Head of caudate nucleus (tissue), 42 donors: ENCODE measurements around the gene CRY2.
A peak's percentile ranks its signal among the peaks of the same experiment; 100 is the strongest.
"Not testable (repeated sequence)": the region's sequence is repeated elsewhere in the genome, so short reads cannot be mapped to it uniquely, and the experiment has no call there.

Source experiments
- DNase-seq, 42 donors: peaks; one replicate each; pipeline versions ENCODE4 v3.0.0 to v3.0.0-alpha.2; 2020 to 2021; ENCODE audit warnings: mixed read lengths in 7 of 42
- intact Hi-C: fragments of 100-400 bp; cut with DNase I; formaldehyde crosslinking; loops from one replicate; pipeline ENCODE4 v1.15.0; 2022

The CRY2 gene

GRCh38 chr11:45839204-45839603, 8.1 kb upstream of the CRY2 start:
- peak in 2 of 42 donors; percentile 6 to 26 for DNase-seq
- intact Hi-C loops, result no loop called here

DNA sequence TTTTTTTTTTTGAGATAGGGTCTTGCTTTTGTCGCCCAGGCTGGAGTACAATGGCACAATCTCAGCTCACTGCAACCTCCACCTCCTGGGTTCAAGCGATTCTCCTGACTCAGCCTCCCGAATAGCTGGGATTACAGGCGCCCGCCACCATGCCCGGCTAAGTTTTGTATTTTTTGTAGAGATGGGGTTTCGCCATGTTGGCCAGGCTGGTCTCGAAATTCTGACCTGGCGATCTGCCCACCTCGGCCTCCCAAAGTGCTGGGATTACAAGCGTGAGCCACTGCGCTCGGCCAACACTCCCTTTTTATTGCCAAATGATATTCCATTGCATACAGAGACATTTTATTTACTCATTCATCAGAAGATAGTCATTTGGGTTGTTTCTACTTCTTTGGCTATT, 7.0 kb upstream of the CRY2 start:
- intact Hi-C loops, result not testable (repeated sequence)
- peak in 1 of 42 donors; percentile 18 for DNase-seq

DNA sequence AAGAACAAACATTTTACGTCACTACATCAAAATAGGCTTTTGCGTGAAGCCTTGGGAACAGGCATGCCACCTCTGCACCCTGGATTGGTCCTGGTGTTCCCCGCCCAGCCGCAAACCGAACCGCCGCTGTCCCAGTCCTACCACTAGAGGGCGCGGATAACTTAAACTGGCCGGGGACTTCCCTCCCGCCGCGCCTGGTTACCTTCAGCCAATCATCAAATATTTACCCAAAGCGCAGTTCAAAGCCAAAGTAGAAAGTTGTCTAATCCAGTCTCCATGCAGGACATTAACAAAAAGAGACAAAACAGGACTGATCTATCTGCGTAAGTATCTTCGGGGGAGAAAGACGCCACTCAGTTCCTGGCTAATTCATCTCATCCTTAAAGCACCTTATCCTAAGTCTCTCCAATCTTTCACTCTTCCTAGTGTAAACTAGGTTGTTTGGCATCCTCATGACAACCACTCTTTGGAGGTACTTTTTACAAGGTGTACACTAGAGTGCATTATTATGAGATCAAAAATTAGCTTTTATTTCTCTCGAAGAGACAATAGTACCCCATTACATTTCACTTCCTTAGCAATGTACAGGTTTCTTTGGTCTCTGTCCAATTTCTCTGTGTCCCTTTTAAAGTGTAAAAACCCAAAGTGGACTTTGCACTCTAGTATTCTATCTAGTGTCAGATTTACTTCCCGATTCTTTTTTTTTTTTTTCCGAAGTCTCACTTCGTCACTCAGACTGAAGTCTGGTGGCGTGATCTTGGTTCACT, 3.9 kb upstream of the CRY2 start:
- DNase-seq, result peak; percentile 82 to 95 (median 89)
- intact Hi-C loops, result no loop called here

DNA sequence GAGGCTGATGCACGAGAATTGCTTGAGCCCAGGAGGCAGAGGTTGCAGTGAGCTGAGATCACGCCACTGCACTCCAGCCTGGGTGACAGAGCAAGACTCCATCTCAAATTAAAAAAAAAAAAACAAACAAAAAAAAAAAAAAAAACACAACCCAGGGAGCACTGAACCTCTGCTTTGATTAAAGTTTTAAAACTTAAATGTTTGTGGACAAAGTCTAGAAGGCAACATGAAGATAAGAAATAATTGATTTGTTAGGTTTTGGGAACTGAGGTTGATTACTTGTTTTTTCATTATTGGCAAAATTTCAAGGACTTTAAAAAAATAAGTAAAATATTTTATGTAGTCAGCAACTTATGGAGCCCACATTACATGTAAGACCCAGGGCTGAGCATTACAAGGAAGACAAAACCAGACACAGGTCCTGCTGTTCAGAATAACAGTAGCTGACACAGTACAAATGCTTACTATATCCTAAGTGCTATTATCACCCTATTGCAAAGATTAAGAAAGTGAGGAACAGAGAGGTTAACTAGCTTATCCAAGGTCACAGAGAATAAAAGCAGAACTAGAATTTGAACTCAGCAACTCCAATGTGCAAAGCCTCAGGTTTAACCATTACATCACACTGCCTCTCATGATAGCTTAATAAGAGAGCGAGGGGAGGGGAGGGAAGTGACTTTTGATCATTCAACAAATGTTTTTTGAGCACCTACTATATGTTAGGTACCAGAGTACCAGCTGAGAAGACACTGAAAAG, 2.3 kb upstream of the CRY2 start:
- no peak for DNase-seq
- intact Hi-C loops, result loop anchor here (5.0 kb wide), 3 partner anchors 38 to 72 kb away; partner anchors contain the start of genes PEX16 and SLC35C1

GRCh38 chr11:45846174-45846675, 1.1 kb upstream of the CRY2 start:
- intact Hi-C loops, result loop anchor here (5.0 kb wide), 3 partner anchors 39 to 71 kb away; partner anchors contain the start of genes PEX16 and SLC35C1
- peak in 2 of 42 donors; percentile 11 to 32 for DNase-seq

- intact Hi-C loops, result loop anchor here (5.0 kb wide), 3 partner anchors 41 to 69 kb away; partner anchors contain the start of genes PEX16 and SLC35C1
- DNase-seq, result peak in 22 of 42 donors; percentile 5 to 60 (median 36)
These were observed 639 bp downstream of the CRY2 start for GRCh38 chr11:45847911-45848316.

GRCh38 chr11:45848654-45849081, 1.4 kb downstream of the CRY2 start:
- intact Hi-C loops, result loop anchor here (5.0 kb wide), 3 partner anchors 41 to 69 kb away; partner anchors contain the start of genes PEX16 and SLC35C1
- peak in 2 of 42 donors; percentile 13 to 25 for DNase-seq

- intact Hi-C loops, result no loop called here
These were observed 3.2 kb downstream of the CRY2 start for GRCh38 chr11:45850446-45850845.

DNA sequence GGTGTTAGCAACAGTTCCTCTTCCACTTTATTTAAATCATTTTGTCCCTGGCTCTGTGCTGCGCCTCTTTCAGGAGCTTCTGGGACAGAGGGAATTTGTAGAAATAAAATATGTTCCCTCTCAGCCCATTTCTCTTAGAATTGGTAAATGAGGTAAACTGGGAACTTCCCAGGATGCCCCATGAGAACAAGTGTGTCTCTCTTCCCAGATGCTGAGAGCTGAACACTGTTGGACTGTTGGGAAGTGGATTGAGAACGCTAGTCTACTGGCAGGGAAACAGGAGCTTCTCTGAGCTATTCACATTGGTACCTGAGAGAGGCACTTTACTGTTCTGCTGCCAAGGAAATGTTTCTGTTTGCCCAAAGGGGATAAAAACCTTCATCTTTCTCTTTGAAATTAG, 4.0 kb downstream of the CRY2 start:
- intact Hi-C loops, result no loop called here
- peak in 2 of 42 donors; percentile 11 to 28 for DNase-seq

More at GRCh38 chr11:45850446-45850845, 3.2 kb downstream of the CRY2 start:
- DNase-seq, result peak in 2 of 42 donors; percentile 13 to 25

- peak in 20 of 42 donors; percentile 18 to 73 (median 42) for DNase-seq
- intact Hi-C loops, result no loop called here
These were observed 4.9 kb downstream of the CRY2 start for GRCh38 chr11:45852018-45852711.

GRCh38 chr11:45852712-45853101, 5.4 kb downstream of the CRY2 start:
- intact Hi-C loops, result no loop called here
- peak in 2 of 42 donors; percentile 11 to 47 for DNase-seq

DNA sequence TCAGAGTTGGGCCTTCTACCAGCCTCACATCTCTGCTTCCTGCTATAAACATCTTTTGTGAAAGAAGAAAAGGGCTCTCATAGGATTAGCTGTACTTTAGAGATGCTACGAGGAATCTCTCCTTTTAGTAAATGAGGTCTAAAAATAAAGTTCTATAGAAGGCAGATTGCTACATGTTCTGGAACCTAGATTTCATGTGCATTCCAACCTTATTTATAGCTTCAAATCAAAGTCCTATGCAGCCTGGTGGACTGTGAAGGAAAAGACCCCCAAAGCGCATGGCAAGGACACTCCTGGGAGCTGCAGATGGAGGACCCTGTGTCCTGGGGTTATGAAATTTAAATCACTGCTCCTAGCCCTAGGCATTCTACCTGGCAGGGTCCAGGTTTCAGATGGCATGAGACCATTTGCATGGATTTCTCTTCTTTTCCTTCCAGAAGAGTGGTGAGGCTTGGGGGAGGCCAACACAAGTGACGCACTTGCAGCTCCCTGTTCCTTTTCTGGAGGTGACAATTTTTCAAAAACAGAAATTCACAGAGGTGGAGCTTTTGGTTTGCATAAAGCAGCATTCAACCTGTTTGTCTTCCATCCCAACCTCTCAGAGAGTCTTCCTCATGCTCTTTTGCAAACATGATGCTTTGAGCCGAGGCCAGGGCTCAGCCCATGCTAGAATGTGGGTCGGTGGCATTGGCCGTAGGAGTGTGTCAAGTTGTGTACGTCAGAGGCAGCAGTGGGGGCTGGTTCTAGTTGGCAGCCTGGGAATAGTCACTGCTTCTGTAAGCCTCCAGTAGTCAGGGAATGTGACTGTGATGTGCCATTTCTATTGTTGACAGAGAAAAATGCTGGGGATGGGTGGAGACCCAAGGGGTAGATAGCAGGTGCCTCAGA, 6.3 kb downstream of the CRY2 start:
- intact Hi-C loops, result no loop called here
- DNase-seq, result peak in 39 of 42 donors; percentile 32 to 87 (median 63)

GRCh38 chr11:45855308-45855707, 8.0 kb downstream of the CRY2 start:
- intact Hi-C loops, result no loop called here
- DNase-seq, result no peak

GRCh38 chr11:45856044-45856468, 8.8 kb downstream of the CRY2 start:
- DNase-seq, result no peak
- intact Hi-C loops, result no loop called here

- DNase-seq, result peak in 16 of 42 donors; percentile 25 to 77 (median 48)
- intact Hi-C loops, result no loop called here
These were observed 10.7 kb downstream of the CRY2 start for GRCh38 chr11:45857961-45858474.

DNA sequence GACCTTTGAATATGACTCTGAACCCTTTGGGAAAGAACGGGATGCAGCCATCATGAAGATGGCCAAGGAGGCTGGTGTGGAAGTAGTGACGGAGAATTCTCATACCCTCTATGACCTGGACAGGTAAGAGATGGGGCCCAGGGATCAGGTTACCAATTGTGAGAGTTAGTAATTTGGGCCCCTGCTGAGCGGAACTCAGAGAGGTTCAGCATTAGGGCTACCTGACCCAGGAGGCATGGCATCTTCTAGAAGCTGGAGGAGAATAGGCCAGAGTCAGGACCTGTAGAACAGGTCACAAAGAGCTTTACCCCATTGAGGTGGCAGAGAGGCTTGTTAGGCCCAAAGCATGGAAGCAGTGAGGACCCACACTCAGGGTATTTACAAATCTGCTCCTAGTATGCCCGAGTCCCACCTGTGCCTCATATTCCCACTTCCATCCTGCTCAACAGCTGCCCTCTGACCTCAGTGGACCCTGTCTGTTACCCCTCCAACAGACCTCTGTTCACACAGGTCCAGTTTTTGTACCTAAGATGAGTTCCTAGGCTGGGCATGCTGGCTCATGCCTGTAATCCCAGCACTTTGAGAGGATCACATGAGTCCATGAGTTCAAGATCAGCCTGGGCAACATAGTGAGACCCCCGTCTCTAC, 11.6 kb downstream of the CRY2 start:
- intact Hi-C loops, result no loop called here
- no peak for DNase-seq

DNA sequence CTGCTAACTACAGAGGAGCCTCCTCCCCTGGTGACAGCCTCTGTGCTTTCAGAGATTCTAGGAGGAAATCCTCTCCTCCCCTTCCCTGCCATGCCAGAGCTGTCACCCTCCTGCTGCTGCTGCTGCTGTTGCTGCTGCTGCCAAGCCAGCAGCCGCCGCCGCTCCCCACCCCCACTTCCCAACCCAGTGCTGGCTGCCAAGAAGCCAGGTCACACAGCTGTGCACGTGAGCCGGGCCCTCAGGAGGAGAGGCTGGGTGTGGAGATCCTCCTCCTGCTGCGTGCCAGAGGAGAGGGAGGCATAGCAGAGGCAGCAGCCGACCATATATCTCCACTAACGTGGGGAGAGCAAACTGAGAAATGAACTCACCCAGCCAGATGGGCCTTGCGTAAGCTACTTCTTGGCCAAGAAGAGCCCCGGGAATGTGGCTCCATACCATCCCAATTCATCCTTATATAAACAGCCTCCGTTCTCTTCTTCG, 12.4 kb downstream of the CRY2 start:
- peak; percentile 74 to 97 (median 92) for DNase-seq
- intact Hi-C loops, result no loop called here
